ENCODE data around the gene WWC1. TPM values are rescaled to one million over a fixed set of nuclear protein-coding genes. Genes with fewer than 3 reads are reported as not detected.

Gene WWC1
- total and polyA plus RNA-seq, 2 experiments from 2014 or later: 27.6 to 27.8 TPM

DNA sequence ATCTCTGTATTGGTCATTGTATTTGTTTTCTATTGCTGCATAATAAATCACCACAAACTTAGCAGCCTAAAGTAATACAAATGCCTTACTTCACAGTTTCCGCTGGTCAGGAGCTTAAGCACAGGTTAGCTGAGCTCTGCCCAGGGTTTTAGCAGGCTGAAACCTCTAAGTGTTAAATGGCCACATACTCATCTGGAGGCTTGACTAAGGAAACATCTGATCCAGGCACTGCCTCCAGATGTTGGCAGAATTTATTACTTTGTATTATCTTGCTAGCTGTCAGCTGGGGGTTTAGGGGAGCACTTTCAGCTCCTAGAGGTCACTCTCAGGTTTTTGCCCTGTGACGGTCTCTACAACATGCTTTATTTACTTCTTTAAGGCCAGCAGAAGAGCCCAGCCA, 171.6 kb downstream of the WWC1 start:
- H3K27ac ChIP-seq: no peak overlapping the region
- 77% methylated on average over 2 of the region's 2 CpGs for WGBS (ENCODE audit: low lambda C conversion rate, missing lambda C conversion rate)
- H3K36me3 ChIP-seq (replicated peaks; ENCODE audit: insufficient read depth, low read depth): no peaks in the 10 kb centered on the region

GRCh38 chr5:168464214-168464613, 172.8 kb downstream of the WWC1 start:
- H2AFZ ChIP-seq: no peak overlapping the region
- H3K27ac ChIP-seq: no peak overlapping the region
- no peak for DNase-seq (ENCODE audit: low spot score)
- H4K20me1 ChIP-seq (ENCODE audit: insufficient read depth, poor library complexity, severe bottlenecking): no peaks in the 10 kb centered on the region
- H3K9me2 ChIP-seq (replicated peaks; ENCODE audit: insufficient read depth): no peaks in the 10 kb centered on the region
- no peaks in the 10 kb centered on the region for H3K27me3 ChIP-seq
- H3K4me3 ChIP-seq: no peak overlapping the region
- no peaks in the 10 kb centered on the region for H3K4me1 ChIP-seq (ENCODE audit: insufficient read depth)
- no peaks in the 10 kb centered on the region for H3K79me2 ChIP-seq
- no peaks in the 10 kb centered on the region for H3K9me3 ChIP-seq (ENCODE audit: low read depth)
- H3K4me2 ChIP-seq: no peak overlapping the region
- TF ChIP-seq EZH2 (IDR thresholded peaks at IDR 0.05; ENCODE audit: borderline replicate concordance) (no peak), EZH2phosphoT487 (IDR thresholded peaks at IDR 0.05; ENCODE audit: low read depth, severe bottlenecking, unreplicated experiment) (no peak)
- TF ChIP-seq, protein P1, sequence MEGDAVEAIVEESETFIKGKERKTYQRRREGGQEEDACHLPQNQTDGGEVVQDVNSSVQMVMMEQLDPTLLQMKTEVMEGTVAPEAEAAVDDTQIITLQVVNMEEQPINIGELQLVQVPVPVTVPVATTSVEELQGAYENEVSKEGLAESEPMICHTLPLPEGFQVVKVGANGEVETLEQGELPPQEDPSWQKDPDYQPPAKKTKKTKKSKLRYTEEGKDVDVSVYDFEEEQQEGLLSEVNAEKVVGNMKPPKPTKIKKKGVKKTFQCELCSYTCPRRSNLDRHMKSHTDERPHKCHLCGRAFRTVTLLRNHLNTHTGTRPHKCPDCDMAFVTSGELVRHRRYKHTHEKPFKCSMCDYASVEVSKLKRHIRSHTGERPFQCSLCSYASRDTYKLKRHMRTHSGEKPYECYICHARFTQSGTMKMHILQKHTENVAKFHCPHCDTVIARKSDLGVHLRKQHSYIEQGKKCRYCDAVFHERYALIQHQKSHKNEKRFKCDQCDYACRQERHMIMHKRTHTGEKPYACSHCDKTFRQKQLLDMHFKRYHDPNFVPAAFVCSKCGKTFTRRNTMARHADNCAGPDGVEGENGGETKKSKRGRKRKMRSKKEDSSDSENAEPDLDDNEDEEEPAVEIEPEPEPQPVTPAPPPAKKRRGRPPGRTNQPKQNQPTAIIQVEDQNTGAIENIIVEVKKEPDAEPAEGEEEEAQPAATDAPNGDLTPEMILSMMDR (IDR thresholded peaks at IDR 0.05; ENCODE audit: poor library complexity): no peak
- no peaks in the 10 kb centered on the region for H3K36me3 ChIP-seq (replicated peaks; ENCODE audit: insufficient read depth, low read depth)
- 76% methylated on average over 5 of the region's 5 CpGs for WGBS (ENCODE audit: low lambda C conversion rate, missing lambda C conversion rate)

More for the DNA sequence above, 171.6 kb downstream of the WWC1 start:
- Histone ChIP-seq H4K20me1 (ENCODE audit: insufficient read depth, poor library complexity, severe bottlenecking) (no peaks in the 10 kb centered on the region), H3K4me3 (no peak overlapping the region), H3K79me2 (no peaks in the 10 kb centered on the region), H3K27me3 (no peaks in the 10 kb centered on the region), H3K9me3 (ENCODE audit: low read depth) (no peaks in the 10 kb centered on the region), H3K4me1 (ENCODE audit: insufficient read depth) (no peaks in the 10 kb centered on the region), H2AFZ (no peak overlapping the region), H3K4me2 (no peak overlapping the region), H3K9me2 (replicated peaks; ENCODE audit: insufficient read depth) (no peaks in the 10 kb centered on the region)
- no peak for DNase-seq (ENCODE audit: low spot score)
- TF ChIP-seq, protein P1 (IDR thresholded peaks at IDR 0.05; ENCODE audit: poor library complexity): no peak
- no peak for TF ChIP-seq EZH2 (IDR thresholded peaks at IDR 0.05; ENCODE audit: borderline replicate concordance)
- TF ChIP-seq EZH2phosphoT487 (IDR thresholded peaks at IDR 0.05; ENCODE audit: low read depth, severe bottlenecking, unreplicated experiment): no peak

DNA sequence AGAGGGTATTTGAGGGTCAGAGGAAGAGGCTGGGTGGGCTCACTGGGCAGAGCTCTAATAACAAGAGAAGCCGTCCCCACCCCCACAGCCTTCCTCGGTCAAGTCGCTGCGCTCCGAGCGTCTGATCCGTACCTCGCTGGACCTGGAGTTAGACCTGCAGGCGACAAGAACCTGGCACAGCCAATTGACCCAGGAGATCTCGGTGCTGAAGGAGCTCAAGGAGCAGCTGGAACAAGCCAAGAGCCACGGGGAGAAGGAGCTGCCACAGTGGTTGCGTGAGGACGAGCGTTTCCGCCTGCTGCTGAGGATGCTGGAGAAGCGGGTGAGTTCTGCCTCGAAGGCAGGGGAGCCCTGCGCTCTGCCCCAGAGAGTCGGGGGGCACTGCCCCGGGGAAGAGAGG, 173.2 kb downstream of the WWC1 start:
- no peak for TF ChIP-seq EZH2phosphoT487 (IDR thresholded peaks at IDR 0.05; ENCODE audit: low read depth, severe bottlenecking, unreplicated experiment)
- no peak for TF ChIP-seq EZH2 (IDR thresholded peaks at IDR 0.05; ENCODE audit: borderline replicate concordance)
- TF ChIP-seq, protein P1 (IDR thresholded peaks at IDR 0.05; ENCODE audit: poor library complexity): no peak
- Histone ChIP-seq H3K9me3 (ENCODE audit: low read depth) (no peaks in the 10 kb centered on the region), H3K4me3 (no peak overlapping the region), H3K4me1 (ENCODE audit: insufficient read depth) (no peaks in the 10 kb centered on the region), H3K27ac (no peak overlapping the region), H3K9me2 (replicated peaks; ENCODE audit: insufficient read depth) (no peaks in the 10 kb centered on the region), H3K4me2 (no peak overlapping the region), H3K79me2 (no peaks in the 10 kb centered on the region), H3K27me3 (no peaks in the 10 kb centered on the region), H3K36me3 (replicated peaks; ENCODE audit: insufficient read depth, low read depth) (no peaks in the 10 kb centered on the region), H4K20me1 (ENCODE audit: insufficient read depth, poor library complexity, severe bottlenecking) (no peaks in the 10 kb centered on the region), H2AFZ (no peak overlapping the region)
- 95% methylated on average over 20 of the region's 20 CpGs for WGBS (ENCODE audit: low lambda C conversion rate, missing lambda C conversion rate)
- DNase-seq (ENCODE audit: low spot score): no peak
